ENCODE results near the gene NUP133.

The NUP133 gene

GRCh38 chr1:229507951-229508822 lies at the start of gene NUP133:
TSS of gene NUP133 (minus strand) at chr1:229508341. CDS start at chr1:229508249, 92 bp downstream.
- Histone ChIP-seq H3K9me2 (replicated peaks; ENCODE audit: insufficient read depth, low read length) (no peaks in the 10 kb centered on the region), H3K9ac (ENCODE audit: low read length) (peak within 1 kb of the TSS; percentile 82), H3K27ac (ENCODE audit: low read depth, low read length) (peak within 1 kb of the TSS; percentile 35; the same call in 1 of the 2 replicates), H4K20me1 (ENCODE audit: low read depth, low read length) (no peaks in the 10 kb centered on the region), H3K36me3 (ENCODE audit: low read length) (no peaks in the 10 kb centered on the region; the same call in 1 of the 2 replicates), H3F3A (ENCODE audit: insufficient read depth) (no peaks in the 10 kb centered on the region), H3K9me3 (ENCODE audit: insufficient read depth, low read length) (no peaks in the 10 kb centered on the region), H2AFZ (ENCODE audit: low read depth, low read length, severe bottlenecking) (peak within 1 kb of the TSS; percentile 84), H3K4me2 (ENCODE audit: low read depth, low read length, poor library complexity, severe bottlenecking) (peak within 1 kb of the TSS; percentile 84), H3K79me2 (ENCODE audit: insufficient read depth, low read length) (peaks cover 28% of the 10 kb centered on the region), H3K27me3 (ENCODE audit: low read length) (no peaks in the 10 kb centered on the region), H3K4me3 (ENCODE audit: insufficient read depth, low read length, poor library complexity, severe bottlenecking) (peak within 1 kb of the TSS; percentile 86)
- TF ChIP-seq CTCF (IDR thresholded peaks at IDR 0.05; ENCODE audit: insufficient read depth, low read length, poor library complexity, severe bottlenecking) (no peak), EZH2phosphoT487 (conservative IDR thresholded peaks at IDR 0.05; ENCODE audit: low read length) (no peak)

- peak overlapping the region; percentile 32 for H2AFZ ChIP-seq (ENCODE audit: low read depth, low read length, severe bottlenecking)
- no peaks in the 10 kb centered on the region for H4K20me1 ChIP-seq (ENCODE audit: low read depth, low read length)
- H3K79me2 ChIP-seq (ENCODE audit: insufficient read depth, low read length), result peaks cover 40% of the 10 kb centered on the region
- H3F3A ChIP-seq (ENCODE audit: insufficient read depth), result 0 out of 2 replicates have a peak, but pooled peaks cover 9% of the 10 kb centered on the region
- no peaks in the 10 kb centered on the region for H3K9me2 ChIP-seq (replicated peaks; ENCODE audit: insufficient read depth, low read length)
- H3K27ac ChIP-seq (ENCODE audit: low read depth, low read length), result peak overlapping the region; percentile 64
- H3K4me3 ChIP-seq (ENCODE audit: insufficient read depth, low read length, poor library complexity, severe bottlenecking), result peak overlapping the region; percentile 68
- H3K4me2 ChIP-seq (ENCODE audit: low read depth, low read length, poor library complexity, severe bottlenecking), result peak overlapping the region; percentile 95
- H3K36me3 ChIP-seq (ENCODE audit: low read length), result no peaks in the 10 kb centered on the region
- no peak for TF ChIP-seq EZH2phosphoT487 (conservative IDR thresholded peaks at IDR 0.05; ENCODE audit: low read length)
- no peak for TF ChIP-seq CTCF (IDR thresholded peaks at IDR 0.05; ENCODE audit: insufficient read depth, low read length, poor library complexity, severe bottlenecking)
- H3K27me3 ChIP-seq (ENCODE audit: low read length), result no peaks in the 10 kb centered on the region
- no peaks in the 10 kb centered on the region for H3K9me3 ChIP-seq (ENCODE audit: insufficient read depth, low read length)
- H3K9ac ChIP-seq (ENCODE audit: low read length), result peak overlapping the region; percentile 68
These were observed 49.2 kb upstream of the NUP133 start for GRCh38 chr1:229557200-229557850.

- H3K9ac ChIP-seq (ENCODE audit: low read length), result no peak overlapping the region
- H3K4me3 ChIP-seq (ENCODE audit: insufficient read depth, low read length, poor library complexity, severe bottlenecking), result no peak overlapping the region
- no peaks in the 10 kb centered on the region for H3K27me3 ChIP-seq (ENCODE audit: low read length)
- no peak overlapping the region for H2AFZ ChIP-seq (ENCODE audit: low read depth, low read length, severe bottlenecking)
- no peaks in the 10 kb centered on the region for H3K9me3 ChIP-seq (ENCODE audit: insufficient read depth, low read length)
- TF ChIP-seq CTCF (IDR thresholded peaks at IDR 0.05; ENCODE audit: insufficient read depth, low read length, poor library complexity, severe bottlenecking), result no peak
- no peak for TF ChIP-seq EZH2phosphoT487 (conservative IDR thresholded peaks at IDR 0.05; ENCODE audit: low read length)
- H3K36me3 ChIP-seq (ENCODE audit: low read length), result no peaks in the 10 kb centered on the region
- no peaks in the 10 kb centered on the region for H4K20me1 ChIP-seq (ENCODE audit: low read depth, low read length)
- 0 out of 2 replicates have a peak, but pooled peaks cover 13% of the 10 kb centered on the region for H3F3A ChIP-seq (ENCODE audit: insufficient read depth)
- peak overlapping the region; percentile 5 for H3K4me2 ChIP-seq (ENCODE audit: low read depth, low read length, poor library complexity, severe bottlenecking)
- peaks cover 62% of the 10 kb centered on the region for H3K79me2 ChIP-seq (ENCODE audit: insufficient read depth, low read length)
- H3K9me2 ChIP-seq (replicated peaks; ENCODE audit: insufficient read depth, low read length), result no peaks in the 10 kb centered on the region
- no peak overlapping the region for H3K27ac ChIP-seq (ENCODE audit: low read depth, low read length)
These were observed 46.9 kb upstream of the NUP133 start for GRCh38 chr1:229554886-229555621.
